ENCODE data around the gene MLXIP. TPM values are rescaled to one million over a fixed set of nuclear protein-coding genes. Genes with fewer than 3 reads are reported as not detected.

The MLXIP gene
- total RNA-seq, 6 donors from 2014 or later: 30.4 to 167 (median 55.0) TPM

- DNase-seq: peak; percentile 73 to 84
- Histone ChIP-seq H3K36me3 (no peaks in the 10 kb centered on the region), H3K27me3 (no peaks in the 10 kb centered on the region), H3K4me1 (peaks cover 47 to 64% (median 56%) of the 10 kb centered on the region in 4 donors), H3K4me3 (no peak overlapping the region), H3K9me3 (no peaks in the 10 kb centered on the region), H3K27ac (peak overlapping the region; percentile 69 to 83 (median 74))
- TF ChIP-seq EP300 (IDR thresholded peaks at IDR 0.05) (peak in 1 of 4 donors; percentile 4), POLR2AphosphoS5 (IDR thresholded peaks at IDR 0.05) (peak; percentile 36 to 40), POLR2A (IDR thresholded peaks at IDR 0.05) (peak in 1 of 4 donors; percentile 16)
- TF ChIP-seq, protein P1, sequence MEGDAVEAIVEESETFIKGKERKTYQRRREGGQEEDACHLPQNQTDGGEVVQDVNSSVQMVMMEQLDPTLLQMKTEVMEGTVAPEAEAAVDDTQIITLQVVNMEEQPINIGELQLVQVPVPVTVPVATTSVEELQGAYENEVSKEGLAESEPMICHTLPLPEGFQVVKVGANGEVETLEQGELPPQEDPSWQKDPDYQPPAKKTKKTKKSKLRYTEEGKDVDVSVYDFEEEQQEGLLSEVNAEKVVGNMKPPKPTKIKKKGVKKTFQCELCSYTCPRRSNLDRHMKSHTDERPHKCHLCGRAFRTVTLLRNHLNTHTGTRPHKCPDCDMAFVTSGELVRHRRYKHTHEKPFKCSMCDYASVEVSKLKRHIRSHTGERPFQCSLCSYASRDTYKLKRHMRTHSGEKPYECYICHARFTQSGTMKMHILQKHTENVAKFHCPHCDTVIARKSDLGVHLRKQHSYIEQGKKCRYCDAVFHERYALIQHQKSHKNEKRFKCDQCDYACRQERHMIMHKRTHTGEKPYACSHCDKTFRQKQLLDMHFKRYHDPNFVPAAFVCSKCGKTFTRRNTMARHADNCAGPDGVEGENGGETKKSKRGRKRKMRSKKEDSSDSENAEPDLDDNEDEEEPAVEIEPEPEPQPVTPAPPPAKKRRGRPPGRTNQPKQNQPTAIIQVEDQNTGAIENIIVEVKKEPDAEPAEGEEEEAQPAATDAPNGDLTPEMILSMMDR (IDR thresholded peaks at IDR 0.05): peak in 1 of 6 experiments; percentile 13
- 37 to 40% methylated on average over 6 to 10 of the region's 10 CpGs for WGBS, 2 donors
- ATAC-seq (ENCODE audit: low FRiP score in 2 of 2): peak; percentile 82 to 94
Measured at GRCh38 chr12:122097927-122098756, 19.6 kb downstream of the MLXIP start.

DNA sequence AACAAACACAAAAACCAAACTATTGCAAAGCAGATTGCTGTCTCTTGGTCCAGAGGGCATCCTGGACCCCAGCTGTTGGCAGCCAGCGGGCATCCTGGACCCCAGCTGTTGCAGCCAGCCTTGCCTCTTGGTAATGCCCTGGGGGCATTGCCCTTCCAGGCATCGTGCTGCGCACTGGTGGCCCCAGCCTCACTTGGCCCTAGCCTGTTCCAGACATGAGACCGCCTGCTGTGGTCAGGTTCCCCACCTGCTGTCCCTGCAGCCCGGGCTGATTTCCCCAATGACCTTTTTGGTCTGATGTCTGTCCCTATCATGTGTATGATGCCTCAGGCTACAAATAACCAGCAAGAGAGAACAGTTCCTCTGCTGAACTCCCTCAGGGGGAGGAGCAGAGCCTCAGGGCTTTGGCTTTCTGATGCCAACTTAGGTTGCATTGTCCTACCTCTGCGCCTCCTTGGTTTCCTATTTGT, 20.8 kb downstream of the MLXIP start:
- H3K27me3 ChIP-seq: no peaks in the 10 kb centered on the region
- ATAC-seq (ENCODE audit: low FRiP score in 2 of 2) (no peak), DNase-seq (no peak)
- H3K4me1 ChIP-seq: peaks cover 48 to 63% (median 57%) of the 10 kb centered on the region in 4 donors
- no peaks in the 10 kb centered on the region for H3K9me3 ChIP-seq
- H3K36me3 ChIP-seq: no peaks in the 10 kb centered on the region
- TF ChIP-seq POLR2AphosphoS5 (IDR thresholded peaks at IDR 0.05): no peak
- no peak overlapping the region for H3K4me3 ChIP-seq
- 77 to 91% methylated on average over 5 to 6 of the region's 6 CpGs for WGBS, 2 donors
- peak overlapping the region; percentile 69 to 83 (median 74) for H3K27ac ChIP-seq

DNA sequence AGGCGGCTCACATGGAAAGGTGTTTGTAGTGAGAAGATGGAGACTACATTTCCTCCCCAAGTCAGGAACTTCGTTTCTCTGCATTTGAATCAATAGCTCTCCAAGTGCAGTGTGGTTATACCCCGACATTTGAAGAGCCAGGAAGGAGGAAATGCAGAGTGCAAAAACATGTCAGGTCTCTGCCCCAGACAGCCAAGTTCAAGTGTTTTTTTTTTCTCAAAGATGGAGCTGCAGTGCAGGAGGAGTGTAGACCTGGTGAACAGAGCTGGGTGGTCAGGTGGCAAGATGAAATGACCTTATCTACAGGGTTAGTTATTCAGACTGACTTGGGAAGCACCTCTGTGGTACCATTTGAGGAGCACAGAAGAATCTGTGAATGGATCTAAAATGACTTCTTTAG, 21.3 kb downstream of the MLXIP start:
- H3K9me3 ChIP-seq: no peaks in the 10 kb centered on the region
- no peaks in the 10 kb centered on the region for H3K27me3 ChIP-seq
- H3K4me3 ChIP-seq: no peak overlapping the region
- H3K27ac ChIP-seq: peak overlapping the region in 3 of 4 donors; percentile 69 to 83 (median 78)
- 33 to 36% methylated on average over 3 of the region's 3 CpGs for WGBS, 2 donors
- no peak for ATAC-seq (ENCODE audit: low FRiP score in 2 of 2)
- no peaks in the 10 kb centered on the region for H3K36me3 ChIP-seq
- peaks cover 50 to 68% (median 60%) of the 10 kb centered on the region in 4 donors for H3K4me1 ChIP-seq
- no peak for DNase-seq
- no peak for TF ChIP-seq POLR2AphosphoS5 (IDR thresholded peaks at IDR 0.05)
- TF ChIP-seq, protein P1 (IDR thresholded peaks at IDR 0.05): no peak
- TF ChIP-seq EP300 (IDR thresholded peaks at IDR 0.05): no peak
- TF ChIP-seq POLR2A (IDR thresholded peaks at IDR 0.05): no peak

- Histone ChIP-seq H3K36me3 (no peaks in the 10 kb centered on the region), H3K4me3 (no peak overlapping the region), H3K9me3 (no peaks in the 10 kb centered on the region), H3K27me3 (no peaks in the 10 kb centered on the region), H3K27ac (peak overlapping the region in 1 of 4 donors; percentile 83), H3K4me1 (peaks cover 51 to 75% (median 66%) of the 10 kb centered on the region in 4 donors)
- TF ChIP-seq, protein P1 (IDR thresholded peaks at IDR 0.05): no peak
- TF ChIP-seq POLR2A (IDR thresholded peaks at IDR 0.05) (no peak), POLR2AphosphoS5 (IDR thresholded peaks at IDR 0.05) (no peak), EP300 (IDR thresholded peaks at IDR 0.05) (no peak)
- DNase-seq (no peak), ATAC-seq (ENCODE audit: low FRiP score in 2 of 2) (no peak)
- 93 to 96% methylated on average over 1 of the region's 1 CpG for WGBS, 2 donors
Measured at GRCh38 chr12:122100568-122100967, 22.0 kb downstream of the MLXIP start.

- Histone ChIP-seq H3K27ac (no peak overlapping the region), H3K4me3 (no peak overlapping the region), H3K4me1 (peaks cover 52 to 77% (median 66%) of the 10 kb centered on the region in 4 donors), H3K27me3 (no peaks in the 10 kb centered on the region), H3K36me3 (no peaks in the 10 kb centered on the region), H3K9me3 (no peaks in the 10 kb centered on the region)
- no peak for DNase-seq
- ATAC-seq (ENCODE audit: low FRiP score in 2 of 2): no peak
- TF ChIP-seq POLR2A (IDR thresholded peaks at IDR 0.05) (no peak), EP300 (IDR thresholded peaks at IDR 0.05) (no peak), POLR2AphosphoS5 (IDR thresholded peaks at IDR 0.05) (no peak)
- TF ChIP-seq, protein P1 (IDR thresholded peaks at IDR 0.05): no peak
- WGBS, 2 donors: 79 to 84% methylated on average over 3 of the region's 3 CpGs
Measured at GRCh38 chr12:122102331-122102730, 23.8 kb downstream of the MLXIP start.
